Measurements from ENCODE around the gene NEDD1. TPM values are rescaled to one million over a fixed set of nuclear protein-coding genes. Genes with fewer than 3 reads are reported as not detected.

Gene NEDD1
- total RNA-seq, 1 donor from 2014 or later = 31.3 TPM

GRCh38 chr12:96889273-96889933 lies 17.7 kb upstream of the NEDD1 start:
- no peak overlapping the region for H3K4me3 Mint-ChIP-seq (ENCODE audit: unreplicated experiment)
- H3K4me1 Mint-ChIP-seq (ENCODE audit: low read depth, unreplicated experiment) = peaks cover 25% of the 10 kb centered on the region
- Histone ChIP-seq H3K4me3 (ENCODE audit: insufficient read depth, low read depth, low read length) (no peak overlapping the region), H2AFZ (ENCODE audit: low read depth, low read length) (no peak overlapping the region), H3K27me3 (ENCODE audit: insufficient read depth, low read length) (no peaks in the 10 kb centered on the region), H3K9me3 (ENCODE audit: insufficient read depth, low read depth, low read length) (no peaks in the 10 kb centered on the region), H3K79me2 (ENCODE audit: insufficient read depth, low read length) (no peaks in the 10 kb centered on the region), H3K36me3 (ENCODE audit: insufficient read depth, low read length) (no peaks in the 10 kb centered on the region), H4K20me1 (ENCODE audit: insufficient read depth, low read length) (no peaks in the 10 kb centered on the region), H3K9ac (ENCODE audit: low read length) (peak overlapping the region; percentile 58), H3K4me2 (ENCODE audit: low read length) (peak overlapping the region; percentile 55), H3K4me1 (ENCODE audit: insufficient read depth, low read length) (peaks cover 22% of the 10 kb centered on the region), H3K27ac (ENCODE audit: low read depth, low read length) (peak overlapping the region; percentile 77)
- H3K9me3 Mint-ChIP-seq (ENCODE audit: unreplicated experiment) = peaks cover 8% of the 10 kb centered on the region
- FAIRE-seq = peak; percentile 86
- H3K36me3 Mint-ChIP-seq (ENCODE audit: low read depth, unreplicated experiment) = no peaks in the 10 kb centered on the region
- peak; percentile 91 for DNase-seq (ENCODE audit: low read depth)
- H3K27ac Mint-ChIP-seq (ENCODE audit: unreplicated experiment) = peak overlapping the region; percentile 20
- TF ChIP-seq EZH2 (IDR thresholded peaks at IDR 0.05; ENCODE audit: insufficient read depth, low read length) (no peak), CTCF (IDR thresholded peaks at IDR 0.05; ENCODE audit: insufficient read depth, low read depth, low read length) (no peak)
- peaks cover 3% of the 10 kb centered on the region for H3K27me3 Mint-ChIP-seq (ENCODE audit: low read depth, unreplicated experiment)

GRCh38 chr12:96890331-96890730 lies 16.7 kb upstream of the NEDD1 start:
- Histone ChIP-seq H3K36me3 (ENCODE audit: insufficient read depth, low read length) (no peaks in the 10 kb centered on the region), H3K27ac (ENCODE audit: low read depth, low read length) (peak overlapping the region; percentile 77), H3K4me3 (ENCODE audit: insufficient read depth, low read depth, low read length) (no peak overlapping the region), H3K79me2 (ENCODE audit: insufficient read depth, low read length) (no peaks in the 10 kb centered on the region), H2AFZ (ENCODE audit: low read depth, low read length) (no peak overlapping the region), H3K4me2 (ENCODE audit: low read length) (peak overlapping the region; percentile 55), H4K20me1 (ENCODE audit: insufficient read depth, low read length) (no peaks in the 10 kb centered on the region), H3K9ac (ENCODE audit: low read length) (peak overlapping the region; percentile 58), H3K4me1 (ENCODE audit: insufficient read depth, low read length) (peaks cover 22% of the 10 kb centered on the region), H3K27me3 (ENCODE audit: insufficient read depth, low read length) (no peaks in the 10 kb centered on the region), H3K9me3 (ENCODE audit: insufficient read depth, low read depth, low read length) (no peaks in the 10 kb centered on the region)
- Mint-ChIP-seq H3K4me3 (ENCODE audit: unreplicated experiment) (no peak overlapping the region), H3K27me3 (ENCODE audit: low read depth, unreplicated experiment) (peaks cover 3% of the 10 kb centered on the region), H3K36me3 (ENCODE audit: low read depth, unreplicated experiment) (no peaks in the 10 kb centered on the region), H3K27ac (ENCODE audit: unreplicated experiment) (peak overlapping the region; percentile 7), H3K4me1 (ENCODE audit: low read depth, unreplicated experiment) (peaks cover 25% of the 10 kb centered on the region), H3K9me3 (ENCODE audit: unreplicated experiment) (peaks cover 8% of the 10 kb centered on the region)
- no peak for DNase-seq (ENCODE audit: low read depth)
- TF ChIP-seq EZH2 (IDR thresholded peaks at IDR 0.05; ENCODE audit: insufficient read depth, low read length) (no peak), CTCF (IDR thresholded peaks at IDR 0.05; ENCODE audit: insufficient read depth, low read depth, low read length) (no peak)
- no peak for FAIRE-seq

- no peak overlapping the region for H3K27ac Mint-ChIP-seq (ENCODE audit: unreplicated experiment)
- FAIRE-seq (no peak), DNase-seq (ENCODE audit: low read depth) (no peak)
- H3K9ac ChIP-seq (ENCODE audit: low read length) = no peak overlapping the region
- H3K36me3 ChIP-seq (ENCODE audit: insufficient read depth, low read length) = no peaks in the 10 kb centered on the region
- peaks cover 14% of the 10 kb centered on the region for H3K4me1 Mint-ChIP-seq (ENCODE audit: low read depth, unreplicated experiment)
- peaks cover 3% of the 10 kb centered on the region for H3K27me3 Mint-ChIP-seq (ENCODE audit: low read depth, unreplicated experiment)
- H3K9me3 Mint-ChIP-seq (ENCODE audit: unreplicated experiment) = peaks cover 8% of the 10 kb centered on the region
- no peaks in the 10 kb centered on the region for H3K79me2 ChIP-seq (ENCODE audit: insufficient read depth, low read length)
- H3K27me3 ChIP-seq (ENCODE audit: insufficient read depth, low read length) = no peaks in the 10 kb centered on the region
- H3K36me3 Mint-ChIP-seq (ENCODE audit: low read depth, unreplicated experiment) = no peaks in the 10 kb centered on the region
- no peak overlapping the region for H3K4me2 ChIP-seq (ENCODE audit: low read length)
- H3K4me3 Mint-ChIP-seq (ENCODE audit: unreplicated experiment) = no peak overlapping the region
- TF ChIP-seq EZH2 (IDR thresholded peaks at IDR 0.05; ENCODE audit: insufficient read depth, low read length) (no peak), CTCF (IDR thresholded peaks at IDR 0.05; ENCODE audit: insufficient read depth, low read depth, low read length) (no peak)
- no peaks in the 10 kb centered on the region for H4K20me1 ChIP-seq (ENCODE audit: insufficient read depth, low read length)
- H3K27ac ChIP-seq (ENCODE audit: low read depth, low read length) = no peak overlapping the region
- no peak overlapping the region for H2AFZ ChIP-seq (ENCODE audit: low read depth, low read length)
- H3K4me1 ChIP-seq (ENCODE audit: insufficient read depth, low read length) = peaks cover 20% of the 10 kb centered on the region
- no peaks in the 10 kb centered on the region for H3K9me3 ChIP-seq (ENCODE audit: insufficient read depth, low read depth, low read length)
- H3K4me3 ChIP-seq (ENCODE audit: insufficient read depth, low read depth, low read length) = no peak overlapping the region
Observed at GRCh38 chr12:96892104-96892503, 15.0 kb upstream of the NEDD1 start.
